ENCODE measurements around the gene PRKCA.

PRKCA gene

GRCh38 chr17:66769911-66770310 lies 467.5 kb downstream of the PRKCA start:
- no peak overlapping the region for H3K4me3 ChIP-seq (replicated peaks; ENCODE audit: insufficient read depth, low read length)
- no peak for TF ChIP-seq SPI1 (IDR thresholded peaks at IDR 0.05; ENCODE audit: borderline replicate concordance, low read depth)
- no peak for TF ChIP-seq CTCF (IDR thresholded peaks at IDR 0.05; ENCODE audit: insufficient read depth, low read length)
- TF ChIP-seq REST (IDR thresholded peaks at IDR 0.05; ENCODE audit: insufficient replicate concordance, low read depth): no peak
- TF ChIP-seq POLR2AphosphoS5 (IDR thresholded peaks at IDR 0.05; ENCODE audit: low read depth): no peak
- TF ChIP-seq GABPA (IDR thresholded peaks at IDR 0.05; ENCODE audit: low read depth): no peak
- H3K27me3 ChIP-seq (ENCODE audit: insufficient read depth, poor library complexity, severe bottlenecking): no peaks in the 10 kb centered on the region
- DNase-seq (ENCODE audit: low read depth in 1 of 2, low spot score in 1 of 2): no peak
- H3K27ac ChIP-seq (replicated peaks): no peak overlapping the region

- no peak for DNase-seq (ENCODE audit: low read depth in 1 of 2, low spot score in 1 of 2)
- no peak overlapping the region for H3K27ac ChIP-seq (replicated peaks)
- no peaks in the 10 kb centered on the region for H3K27me3 ChIP-seq (ENCODE audit: insufficient read depth, poor library complexity, severe bottlenecking)
- H3K4me3 ChIP-seq (replicated peaks; ENCODE audit: insufficient read depth, low read length): no peak overlapping the region
- TF ChIP-seq GABPA (IDR thresholded peaks at IDR 0.05; ENCODE audit: low read depth) (no peak), SPI1 (IDR thresholded peaks at IDR 0.05; ENCODE audit: borderline replicate concordance, low read depth) (no peak)
Measured at GRCh38 chr17:66772148-66772812, 469.9 kb downstream of the PRKCA start.

- TF ChIP-seq SPI1 (IDR thresholded peaks at IDR 0.05; ENCODE audit: borderline replicate concordance, low read depth) (no peak), REST (IDR thresholded peaks at IDR 0.05; ENCODE audit: insufficient replicate concordance, low read depth) (no peak), POLR2AphosphoS5 (IDR thresholded peaks at IDR 0.05; ENCODE audit: low read depth) (no peak), CTCF (IDR thresholded peaks at IDR 0.05; ENCODE audit: insufficient read depth, low read length) (no peak), GABPA (IDR thresholded peaks at IDR 0.05; ENCODE audit: low read depth) (no peak)
- no peak overlapping the region for H3K27ac ChIP-seq (replicated peaks)
- H3K27me3 ChIP-seq (ENCODE audit: insufficient read depth, poor library complexity, severe bottlenecking): no peaks in the 10 kb centered on the region
Measured at GRCh38 chr17:66775271-66775670, 472.9 kb downstream of the PRKCA start.

GRCh38 chr17:66775881-66776400 lies 473.5 kb downstream of the PRKCA start:
- no peak overlapping the region for H3K27ac ChIP-seq (replicated peaks)
- no peak for DNase-seq (ENCODE audit: low read depth in 1 of 2, low spot score in 1 of 2)
- no peaks in the 10 kb centered on the region for H3K27me3 ChIP-seq (ENCODE audit: insufficient read depth, poor library complexity, severe bottlenecking)
- no peak overlapping the region for H3K4me3 ChIP-seq (replicated peaks; ENCODE audit: insufficient read depth, low read length)
- TF ChIP-seq CTCF (IDR thresholded peaks at IDR 0.05; ENCODE audit: insufficient read depth, low read length) (no peak), GABPA (IDR thresholded peaks at IDR 0.05; ENCODE audit: low read depth) (no peak), REST (IDR thresholded peaks at IDR 0.05; ENCODE audit: insufficient replicate concordance, low read depth) (no peak), SPI1 (IDR thresholded peaks at IDR 0.05; ENCODE audit: borderline replicate concordance, low read depth) (no peak), POLR2AphosphoS5 (IDR thresholded peaks at IDR 0.05; ENCODE audit: low read depth) (no peak)

More at GRCh38 chr17:66775271-66775670, 472.9 kb downstream of the PRKCA start:
- DNase-seq (ENCODE audit: low read depth in 1 of 2, low spot score in 1 of 2): no peak
- H3K4me3 ChIP-seq (replicated peaks; ENCODE audit: insufficient read depth, low read length): no peak overlapping the region

Data from HL-60 (cell line).